Measurements from ENCODE around the gene L3MBTL4. TPM values are rescaled to one million over a fixed set of nuclear protein-coding genes. Genes with fewer than 3 reads are reported as not detected.

L3MBTL4 gene
- total RNA-seq, 2 experiments from 2014 or later, result not detected

- H3K4me1 ChIP-seq (ENCODE audit: insufficient read depth, low read length, poor library complexity, severe bottlenecking), result no peaks in the 10 kb centered on the region
- no peak for TF ChIP-seq EZH2phosphoT487 (IDR thresholded peaks at IDR 0.05; ENCODE audit: borderline replicate concordance, low read depth, low read length)
- TF ChIP-seq, protein P1, sequence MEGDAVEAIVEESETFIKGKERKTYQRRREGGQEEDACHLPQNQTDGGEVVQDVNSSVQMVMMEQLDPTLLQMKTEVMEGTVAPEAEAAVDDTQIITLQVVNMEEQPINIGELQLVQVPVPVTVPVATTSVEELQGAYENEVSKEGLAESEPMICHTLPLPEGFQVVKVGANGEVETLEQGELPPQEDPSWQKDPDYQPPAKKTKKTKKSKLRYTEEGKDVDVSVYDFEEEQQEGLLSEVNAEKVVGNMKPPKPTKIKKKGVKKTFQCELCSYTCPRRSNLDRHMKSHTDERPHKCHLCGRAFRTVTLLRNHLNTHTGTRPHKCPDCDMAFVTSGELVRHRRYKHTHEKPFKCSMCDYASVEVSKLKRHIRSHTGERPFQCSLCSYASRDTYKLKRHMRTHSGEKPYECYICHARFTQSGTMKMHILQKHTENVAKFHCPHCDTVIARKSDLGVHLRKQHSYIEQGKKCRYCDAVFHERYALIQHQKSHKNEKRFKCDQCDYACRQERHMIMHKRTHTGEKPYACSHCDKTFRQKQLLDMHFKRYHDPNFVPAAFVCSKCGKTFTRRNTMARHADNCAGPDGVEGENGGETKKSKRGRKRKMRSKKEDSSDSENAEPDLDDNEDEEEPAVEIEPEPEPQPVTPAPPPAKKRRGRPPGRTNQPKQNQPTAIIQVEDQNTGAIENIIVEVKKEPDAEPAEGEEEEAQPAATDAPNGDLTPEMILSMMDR (conservative IDR thresholded peaks at IDR 0.05; ENCODE audit: low read length), result no peak
- H3K9me3 ChIP-seq (ENCODE audit: low read length), result no peaks in the 10 kb centered on the region
- no peaks in the 10 kb centered on the region for H3K79me2 ChIP-seq (ENCODE audit: insufficient read depth, low read depth, low read length)
- intact Hi-C loops (cut with micrococcal nuclease; ENCODE audit: unreplicated experiment), result no loop called here
- no peak overlapping the region for H3K4me3 ChIP-seq (ENCODE audit: low read depth, low read length, poor library complexity, severe bottlenecking)
- CTCF ChIA-PET (ENCODE audit: unreplicated experiment), result no interaction called here
- no peaks in the 10 kb centered on the region for H3K36me3 ChIP-seq (ENCODE audit: insufficient read depth, low read length)
- no peak overlapping the region for H3K4me2 ChIP-seq (ENCODE audit: low read length)
- no peaks in the 10 kb centered on the region for H3K9me2 ChIP-seq (ENCODE audit: insufficient read depth, low read length)
- no peak for DNase-seq (ENCODE audit: low spot score)
- POLR2A ChIA-PET, result no interaction called here
- no peaks in the 10 kb centered on the region for H4K20me1 ChIP-seq (ENCODE audit: insufficient read depth, low read length)
- no peak overlapping the region for H3K27ac ChIP-seq (ENCODE audit: low read depth, low read length, poor library complexity, severe bottlenecking)
- no TSS peak for BruUV-seq (replicated peaks)
- H2AFZ ChIP-seq (ENCODE audit: low read length), result no peak overlapping the region
Observed at GRCh38 chr18:6009756-6010155, 405.0 kb downstream of the L3MBTL4 start.

- POLR2A ChIA-PET, result no interaction called here
- H3K36me3 ChIP-seq (ENCODE audit: insufficient read depth, low read length), result no peaks in the 10 kb centered on the region
- no peak overlapping the region for H2AFZ ChIP-seq (ENCODE audit: low read length)
- no peak overlapping the region for H3K4me3 ChIP-seq (ENCODE audit: low read depth, low read length, poor library complexity, severe bottlenecking)
- no peaks in the 10 kb centered on the region for H4K20me1 ChIP-seq (ENCODE audit: insufficient read depth, low read length)
- DNase-seq (ENCODE audit: low spot score), result no peak
- intact Hi-C loops (cut with micrococcal nuclease; ENCODE audit: unreplicated experiment), result no loop called here
- no peaks in the 10 kb centered on the region for H3K9me3 ChIP-seq (ENCODE audit: low read length)
- no peaks in the 10 kb centered on the region for H3K9me2 ChIP-seq (ENCODE audit: insufficient read depth, low read length)
- no peaks in the 10 kb centered on the region for H3K79me2 ChIP-seq (ENCODE audit: insufficient read depth, low read depth, low read length)
- no TSS peak for BruUV-seq (replicated peaks)
- H3K4me2 ChIP-seq (ENCODE audit: low read length), result no peak overlapping the region
- no peak overlapping the region for H3K27ac ChIP-seq (ENCODE audit: low read depth, low read length, poor library complexity, severe bottlenecking)
- CTCF ChIA-PET (ENCODE audit: unreplicated experiment), result no interaction called here
- TF ChIP-seq EZH2phosphoT487 (IDR thresholded peaks at IDR 0.05; ENCODE audit: borderline replicate concordance, low read depth, low read length), result no peak
- TF ChIP-seq, protein P1 (conservative IDR thresholded peaks at IDR 0.05; ENCODE audit: low read length), result no peak
- no peaks in the 10 kb centered on the region for H3K4me1 ChIP-seq (ENCODE audit: insufficient read depth, low read length, poor library complexity, severe bottlenecking)
Observed at GRCh38 chr18:6004683-6005082, 410.0 kb downstream of the L3MBTL4 start.

DNA sequence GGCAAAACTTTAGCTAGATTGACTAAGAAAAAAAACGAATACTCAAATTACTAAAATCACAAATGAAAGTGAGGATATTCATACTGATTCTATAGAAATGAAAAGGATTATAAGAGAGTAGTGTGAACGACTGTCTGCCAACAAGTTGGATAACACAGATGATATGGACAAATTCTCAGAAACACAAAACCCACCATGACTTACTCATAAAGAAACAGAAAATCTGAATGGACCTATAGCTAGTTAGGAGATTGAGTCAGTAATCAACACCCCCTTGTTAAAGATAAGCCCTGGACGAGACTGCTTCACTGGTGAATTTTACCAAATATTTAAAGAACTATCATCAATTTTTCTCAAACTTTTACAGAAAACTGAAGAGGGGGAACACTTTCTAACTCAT is 410.6 kb downstream of the L3MBTL4 start:
- intact Hi-C loops (cut with micrococcal nuclease; ENCODE audit: unreplicated experiment), result no loop called here
- Histone ChIP-seq H3K79me2 (ENCODE audit: insufficient read depth, low read depth, low read length) (no peaks in the 10 kb centered on the region), H3K9me3 (ENCODE audit: low read length) (no peaks in the 10 kb centered on the region), H3K4me2 (ENCODE audit: low read length) (no peak overlapping the region), H3K27ac (ENCODE audit: low read depth, low read length, poor library complexity, severe bottlenecking) (no peak overlapping the region), H3K9me2 (ENCODE audit: insufficient read depth, low read length) (no peaks in the 10 kb centered on the region), H3K4me1 (ENCODE audit: insufficient read depth, low read length, poor library complexity, severe bottlenecking) (no peaks in the 10 kb centered on the region), H4K20me1 (ENCODE audit: insufficient read depth, low read length) (no peaks in the 10 kb centered on the region), H2AFZ (ENCODE audit: low read length) (no peak overlapping the region), H3K4me3 (ENCODE audit: low read depth, low read length, poor library complexity, severe bottlenecking) (no peak overlapping the region), H3K36me3 (ENCODE audit: insufficient read depth, low read length) (no peaks in the 10 kb centered on the region)
- TF ChIP-seq, protein P1 (conservative IDR thresholded peaks at IDR 0.05; ENCODE audit: low read length), result no peak
- no peak for TF ChIP-seq EZH2phosphoT487 (IDR thresholded peaks at IDR 0.05; ENCODE audit: borderline replicate concordance, low read depth, low read length)
- ChIA-PET CTCF (ENCODE audit: unreplicated experiment) (no interaction called here), POLR2A (no interaction called here)
- no peak for DNase-seq (ENCODE audit: low spot score)
- no TSS peak for BruUV-seq (replicated peaks)
